Activated T-helper 1 cell treated with anti-CD3 and anti-CD28 coated beads, Interleukin-12 subunit alpha, Interleukin-12 subunit beta, Interleukin-2, Interleukin-4 antibody, amounts not matched to agents 30 ng/mL and 10 ng/mL and 1 ng/mL, durations not matched to agents 14 hours and 24 hours and 36 hours (primary cell): Measurements from ENCODE around the gene TNN. TPM values are rescaled to one million over a fixed set of nuclear protein-coding genes. Genes with fewer than 3 reads are reported as not detected.
"Not testable (repeated sequence)": the region's sequence is repeated elsewhere in the genome, so short reads cannot be mapped to it uniquely, and the experiment has no call there.

ENCODE experiments used
- DNase-seq: peaks from one replicate; pipeline ENCODE4 v3.0.0; 2021; ENCODE audit warnings: low spot score
- H3K27ac Mint-ChIP-seq: one replicate; pipeline ENCODE4 v1.8.0; 2021; ENCODE audit warnings: mild to moderate bottlenecking, mixed read lengths
- H3K27me3 Mint-ChIP-seq: one replicate; pipeline ENCODE4 v1.8.0; 2022; ENCODE audit warnings: mild to moderate bottlenecking, moderate library complexity, mixed read lengths; ENCODE audit not compliant: insufficient read depth
- H3K36me3 Mint-ChIP-seq: one replicate; pipeline ENCODE4 v1.8.0; 2021; ENCODE audit warnings: low read depth, mixed read lengths
- H3K4me1 Mint-ChIP-seq: one replicate; pipeline ENCODE4 v1.8.0; 2021; ENCODE audit warnings: low read depth, mixed read lengths
- H3K4me3 Mint-ChIP-seq: one replicate; pipeline ENCODE4 v1.8.0; 2021; ENCODE audit warnings: mild to moderate bottlenecking, moderate library complexity, mixed read lengths
- H3K9me3 Mint-ChIP-seq: one replicate; pipeline ENCODE4 v1.8.0; 2021; ENCODE audit warnings: mixed read lengths
- intact Hi-C: fragments of 100-400 bp; cut with micrococcal nuclease; formaldehyde crosslinking; loops from one replicate; pipeline ENCODE4 v1.15.1; 2024
- total RNA-seq: library from RNA; stranded (reverse); gene quantifications from 2 replicates; pipeline ENCODE4 v1.2.3, GENCODE V29; 2022

The TNN gene
- not detected in 2 replicates for total RNA-seq

- intact Hi-C loops = no loop called here
- Mint-ChIP-seq H3K36me3 (no peaks in the 10 kb centered on the region), H3K27ac (no peak within 1 kb of the TSS), H3K27me3 (peaks cover 23% of the 10 kb centered on the region), H3K4me3 (no peak within 1 kb of the TSS), H3K9me3 (no peaks in the 10 kb centered on the region), H3K4me1 (peaks cover 17% of the 10 kb centered on the region)
- DNase-seq = no peak
Observed at GRCh38 chr1:175067362-175068106, at the start of gene TNN. Gene TNN, plus strand, starts transcription at chr1:175067833. Its CDS starts 9,586 bp downstream, at chr1:175077419.

GRCh38 chr1:175019524-175019923 is 48.1 kb upstream of the TNN start:
- Mint-ChIP-seq H3K4me3 (no peak overlapping the region), H3K4me1 (peaks cover 26% of the 10 kb centered on the region), H3K36me3 (peaks cover 35% of the 10 kb centered on the region), H3K9me3 (peaks cover 1% of the 10 kb centered on the region), H3K27me3 (no peaks in the 10 kb centered on the region), H3K27ac (no peak overlapping the region)
- intact Hi-C loops = no loop called here
- DNase-seq = no peak

GRCh38 chr1:175023043-175023921 is 44.4 kb upstream of the TNN start, which contains the start of gene MRPS14:
Gene MRPS14, minus strand, starts transcription at chr1:175023425. Its CDS starts 17 bp downstream, at chr1:175023408.
- H3K36me3 Mint-ChIP-seq = peaks cover 15% of the 10 kb centered on the region
- peak; percentile 95 for DNase-seq
- peak within 1 kb of the TSS; percentile 95 for H3K4me3 Mint-ChIP-seq
- H3K27ac Mint-ChIP-seq = peak within 1 kb of the TSS; percentile 93
- no peaks in the 10 kb centered on the region for H3K27me3 Mint-ChIP-seq
- peaks cover 5% of the 10 kb centered on the region for H3K9me3 Mint-ChIP-seq
- peaks cover 19% of the 10 kb centered on the region for H3K4me1 Mint-ChIP-seq
- intact Hi-C loops = loop anchor here (1.0 to 5.0 kb wide), 9 partner anchors 13 to 1199 kb away; partner anchors contain the start of genes CACYBP, CENPL, COP1 and DARS2

GRCh38 chr1:175023922-175024242 is 43.8 kb upstream of the TNN start:
- H3K9me3 Mint-ChIP-seq, H3K27me3 Mint-ChIP-seq, DNase-seq: not testable (repeated sequence)
- Mint-ChIP-seq H3K27ac (peak overlapping the region; percentile 93), H3K4me1 (peaks cover 19% of the 10 kb centered on the region), H3K4me3 (peak overlapping the region; percentile 95), H3K36me3 (peaks cover 11% of the 10 kb centered on the region)
- intact Hi-C loops = loop anchor here (1.0 to 5.0 kb wide), 9 partner anchors 14 to 1200 kb away; partner anchors contain the start of genes CACYBP, CENPL, COP1 and DARS2

- Mint-ChIP-seq H3K9me3 (peaks cover 5% of the 10 kb centered on the region), H3K4me3 (peak overlapping the region; percentile 40), H3K27me3 (no peaks in the 10 kb centered on the region), H3K4me1 (peaks cover 27% of the 10 kb centered on the region), H3K27ac (peak overlapping the region; percentile 42), H3K36me3 (peaks cover 10% of the 10 kb centered on the region)
- intact Hi-C loops = loop anchor here (5.0 kb wide), 2 partner anchors 48 to 183 kb away; no protein-coding TSS in a partner anchor
- DNase-seq = no peak
Observed at GRCh38 chr1:175024773-175025172, 42.9 kb upstream of the TNN start.

GRCh38 chr1:175033953-175034352 is 33.7 kb upstream of the TNN start:
- Mint-ChIP-seq H3K27me3 (peaks cover 9% of the 10 kb centered on the region), H3K4me3 (no peak overlapping the region), H3K9me3 (no peaks in the 10 kb centered on the region), H3K27ac (no peak overlapping the region), H3K36me3 (no peaks in the 10 kb centered on the region), H3K4me1 (peaks cover 10% of the 10 kb centered on the region)
- intact Hi-C loops = no loop called here
- no peak for DNase-seq

GRCh38 chr1:175034775-175035174 is 32.9 kb upstream of the TNN start:
- H3K27ac Mint-ChIP-seq = no peak overlapping the region
- H3K36me3 Mint-ChIP-seq = no peaks in the 10 kb centered on the region
- no peak overlapping the region for H3K4me3 Mint-ChIP-seq
- no peaks in the 10 kb centered on the region for H3K9me3 Mint-ChIP-seq
- intact Hi-C loops = no loop called here
- peaks cover 9% of the 10 kb centered on the region for H3K27me3 Mint-ChIP-seq
- H3K4me1 Mint-ChIP-seq = peaks cover 3% of the 10 kb centered on the region
- no peak for DNase-seq

- H3K4me3 Mint-ChIP-seq = no peak overlapping the region
- no peaks in the 10 kb centered on the region for H3K9me3 Mint-ChIP-seq
- intact Hi-C loops = no loop called here
- DNase-seq = no peak
- H3K27ac Mint-ChIP-seq = no peak overlapping the region
- no peaks in the 10 kb centered on the region for H3K4me1 Mint-ChIP-seq
- peaks cover 12% of the 10 kb centered on the region for H3K27me3 Mint-ChIP-seq
- H3K36me3 Mint-ChIP-seq = no peaks in the 10 kb centered on the region
Observed at GRCh38 chr1:175035865-175036264, 31.8 kb upstream of the TNN start.

- Mint-ChIP-seq H3K9me3 (no peaks in the 10 kb centered on the region), H3K36me3 (no peaks in the 10 kb centered on the region), H3K4me1 (no peaks in the 10 kb centered on the region), H3K4me3 (no peak overlapping the region), H3K27ac (no peak overlapping the region), H3K27me3 (peaks cover 12% of the 10 kb centered on the region)
- DNase-seq = no peak
- intact Hi-C loops = no loop called here
Observed at GRCh38 chr1:175036476-175036875, 31.2 kb upstream of the TNN start.

GRCh38 chr1:175037416-175037815 is 30.2 kb upstream of the TNN start:
- H3K4me3 Mint-ChIP-seq = no peak overlapping the region
- intact Hi-C loops = no loop called here
- H3K9me3 Mint-ChIP-seq = no peaks in the 10 kb centered on the region

GRCh38 chr1:175040324-175040879 is 27.2 kb upstream of the TNN start:
- no peak overlapping the region for H3K27ac Mint-ChIP-seq
- DNase-seq = no peak
- intact Hi-C loops = no loop called here
- no peaks in the 10 kb centered on the region for H3K9me3 Mint-ChIP-seq
- no peak overlapping the region for H3K4me3 Mint-ChIP-seq
- H3K36me3 Mint-ChIP-seq = no peaks in the 10 kb centered on the region
- H3K4me1 Mint-ChIP-seq = no peaks in the 10 kb centered on the region
- peaks cover 15% of the 10 kb centered on the region for H3K27me3 Mint-ChIP-seq

More at GRCh38 chr1:175037416-175037815, 30.2 kb upstream of the TNN start:
- Mint-ChIP-seq H3K4me1 (no peaks in the 10 kb centered on the region), H3K36me3 (no peaks in the 10 kb centered on the region), H3K27ac (no peak overlapping the region), H3K27me3 (peaks cover 12% of the 10 kb centered on the region)
- DNase-seq = no peak

- DNase-seq = no peak
- no peak overlapping the region for H3K27ac Mint-ChIP-seq
- H3K36me3 Mint-ChIP-seq = no peaks in the 10 kb centered on the region
- H3K4me3 Mint-ChIP-seq = no peak overlapping the region
- no peaks in the 10 kb centered on the region for H3K4me1 Mint-ChIP-seq
- intact Hi-C loops = no loop called here
- H3K9me3 Mint-ChIP-seq = no peaks in the 10 kb centered on the region
- peaks cover 18% of the 10 kb centered on the region for H3K27me3 Mint-ChIP-seq
Observed at GRCh38 chr1:175042650-175043049, 25.0 kb upstream of the TNN start.

GRCh38 chr1:175043824-175044223 is 23.8 kb upstream of the TNN start:
- intact Hi-C loops = no loop called here
- no peak for DNase-seq
- Mint-ChIP-seq H3K27ac (no peak overlapping the region), H3K9me3 (no peaks in the 10 kb centered on the region), H3K36me3 (no peaks in the 10 kb centered on the region), H3K27me3 (peaks cover 19% of the 10 kb centered on the region), H3K4me1 (no peaks in the 10 kb centered on the region), H3K4me3 (no peak overlapping the region)
